ENCODE results near the gene CCDC3.

- TF ChIP-seq ZNF274 (IDR thresholded peaks at IDR 0.05; ENCODE audit: borderline replicate concordance, extremely low read depth, low read length): no peak
- TF ChIP-seq BRCA1 (IDR thresholded peaks at IDR 0.05; ENCODE audit: low read depth, low read length): no peak
- TF ChIP-seq JUN (IDR thresholded peaks at IDR 0.05; ENCODE audit: low read depth, low read length): no peak
- no peak for TF ChIP-seq RAD21 (IDR thresholded peaks at IDR 0.05 in 1 of 2, conservative IDR thresholded peaks at IDR 0.05 in 1 of 2; ENCODE audit: low read depth in 2 of 2, low read length in 2 of 2)
- TF ChIP-seq CREB1 (IDR thresholded peaks at IDR 0.05): no peak
- no peak for TF ChIP-seq CTCF (IDR thresholded peaks at IDR 0.05; ENCODE audit: control extremely low read depth in 1 of 3, insufficient read depth in 1 of 3, low read depth in 1 of 3, low read length in 3 of 3)
- no peak for TF ChIP-seq EP300 (IDR thresholded peaks at IDR 0.05; ENCODE audit: borderline replicate concordance in 1 of 2, low read depth in 2 of 2, low read length in 2 of 2)
- TF ChIP-seq E2F6 (IDR thresholded peaks at IDR 0.05): no peak
- no peak for TF ChIP-seq POLR2A (IDR thresholded peaks at IDR 0.05; ENCODE audit: control extremely low read depth in 1 of 2, low read depth in 2 of 2, low read length in 2 of 2)
- TF ChIP-seq TAF1 (IDR thresholded peaks at IDR 0.05; ENCODE audit: low read depth, low read length): no peak
- no peak for TF ChIP-seq EGR1 (IDR thresholded peaks at IDR 0.05; ENCODE audit: borderline replicate concordance, low read depth, low read length)
- TF ChIP-seq BACH1 (IDR thresholded peaks at IDR 0.05; ENCODE audit: low read length): no peak
Observed at GRCh38 chr10:13019280-13019679, 17.8 kb upstream of the CCDC3 start.

All from H1 (cell line).